ENCODE data around the gene MLYCD. TPM values are rescaled to one million over a fixed set of nuclear protein-coding genes. Genes with fewer than 3 reads are reported as not detected.

The MLYCD gene
- total and polyA plus RNA-seq, 4 experiments from 2014 or later, result 0.81 to 11.1 (median 6.3) TPM

DNA sequence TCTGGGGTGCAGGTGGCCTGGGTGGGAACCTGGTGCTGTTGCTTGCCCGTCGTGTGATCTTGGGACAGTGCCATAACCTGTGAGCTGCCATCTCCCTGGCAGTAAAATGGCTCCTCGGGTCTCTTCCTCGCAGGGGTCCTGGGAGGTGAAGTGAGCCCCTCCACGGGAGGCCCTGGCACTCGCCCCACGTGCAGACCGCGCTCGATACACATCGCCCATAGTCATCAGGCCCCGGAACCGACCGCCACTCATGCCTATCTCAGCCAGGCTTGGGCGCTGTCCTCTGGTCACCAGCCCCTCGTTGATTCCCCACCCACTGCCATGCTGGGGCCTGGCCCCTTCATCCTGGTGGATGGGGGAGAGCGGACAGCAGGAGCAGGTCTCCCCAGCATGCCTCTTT, 32.6 kb downstream of the MLYCD start:
- intact Hi-C loops (cut with micrococcal nuclease), result no loop called here
- ChIA-PET CTCF (ENCODE audit: partially characterized antibody) (no interaction called here), POLR2A (ENCODE audit: partially characterized antibody) (no interaction called here)
- Mint-ChIP-seq H3K27ac (no peak overlapping the region), H3K36me3 (no peaks in the 10 kb centered on the region), H3K4me3 (no peak overlapping the region), H3K4me1 (peaks cover under 1 to 5% (median 1%) of the 10 kb centered on the region in 4 donors), H3K27me3 (no peaks in the 10 kb centered on the region), H3K9me3 (no peaks in the 10 kb centered on the region)
- H3K36me3 ChIP-seq (ENCODE audit: insufficient read depth, low read length), result no peaks in the 10 kb centered on the region
- H3K4me1 ChIP-seq (ENCODE audit: insufficient read depth, low read length), result no peaks in the 10 kb centered on the region
- no peaks in the 10 kb centered on the region for H3K9me3 ChIP-seq (ENCODE audit: control insufficient read depth in 1 of 2, low read length in 2 of 2)
- no peak for DNase-seq
- H3K27ac ChIP-seq (ENCODE audit: low read depth, low read length), result no peak overlapping the region
- H3K27me3 ChIP-seq (ENCODE audit: insufficient read depth, low read length), result no peaks in the 10 kb centered on the region
- H3K4me3 ChIP-seq (ENCODE audit: low read length in 2 of 2), result no peak overlapping the region

GRCh38 chr16:83932304-83932703, 33.4 kb downstream of the MLYCD start:
- CTCF ChIA-PET (ENCODE audit: partially characterized antibody), result no interaction called here
- Histone ChIP-seq H3K4me3 (ENCODE audit: low read length in 2 of 2) (no peak overlapping the region), H3K4me1 (ENCODE audit: insufficient read depth, low read length) (no peaks in the 10 kb centered on the region), H3K27ac (ENCODE audit: low read depth, low read length) (no peak overlapping the region), H3K9me3 (ENCODE audit: control insufficient read depth in 1 of 2, low read length in 2 of 2) (no peaks in the 10 kb centered on the region), H3K27me3 (ENCODE audit: insufficient read depth, low read length) (no peaks in the 10 kb centered on the region), H3K36me3 (ENCODE audit: insufficient read depth, low read length) (no peaks in the 10 kb centered on the region)
- Mint-ChIP-seq H3K27ac (no peak overlapping the region), H3K27me3 (no peaks in the 10 kb centered on the region), H3K9me3 (peaks cover 0 to 2% (median 0%) of the 10 kb centered on the region in 8 donors), H3K36me3 (peaks cover 0 to 2% of the 10 kb centered on the region in 2 donors), H3K4me1 (peaks cover 0 to 3% (median 0%) of the 10 kb centered on the region in 4 donors), H3K4me3 (no peak overlapping the region)
- POLR2A ChIA-PET (ENCODE audit: partially characterized antibody), result no interaction called here
- DNase-seq, result no peak
- intact Hi-C loops (cut with micrococcal nuclease), result no loop called here

- intact Hi-C loops (cut with micrococcal nuclease), result no loop called here
- H3K4me1 ChIP-seq (ENCODE audit: insufficient read depth, low read length), result no peaks in the 10 kb centered on the region
- Mint-ChIP-seq H3K9me3 (peaks cover 0 to 2% (median 0%) of the 10 kb centered on the region in 8 donors), H3K4me3 (no peak overlapping the region), H3K27ac (no peak overlapping the region), H3K4me1 (peaks cover 0 to 3% (median 0%) of the 10 kb centered on the region in 4 donors), H3K36me3 (peaks cover 0 to 4% of the 10 kb centered on the region in 2 donors), H3K27me3 (no peaks in the 10 kb centered on the region)
- no peak for DNase-seq
- no peaks in the 10 kb centered on the region for H3K9me3 ChIP-seq (ENCODE audit: control insufficient read depth in 1 of 2, low read length in 2 of 2)
- no peak overlapping the region for H3K4me3 ChIP-seq (ENCODE audit: low read length in 2 of 2)
- H3K36me3 ChIP-seq (ENCODE audit: insufficient read depth, low read length), result no peaks in the 10 kb centered on the region
- no peak overlapping the region for H3K27ac ChIP-seq (ENCODE audit: low read depth, low read length)
- CTCF ChIA-PET (ENCODE audit: partially characterized antibody), result no interaction called here
- POLR2A ChIA-PET (ENCODE audit: partially characterized antibody), result no interaction called here
- H3K27me3 ChIP-seq (ENCODE audit: insufficient read depth, low read length), result no peaks in the 10 kb centered on the region
Observed at GRCh38 chr16:83932955-83933673, 34.2 kb downstream of the MLYCD start.

DNA sequence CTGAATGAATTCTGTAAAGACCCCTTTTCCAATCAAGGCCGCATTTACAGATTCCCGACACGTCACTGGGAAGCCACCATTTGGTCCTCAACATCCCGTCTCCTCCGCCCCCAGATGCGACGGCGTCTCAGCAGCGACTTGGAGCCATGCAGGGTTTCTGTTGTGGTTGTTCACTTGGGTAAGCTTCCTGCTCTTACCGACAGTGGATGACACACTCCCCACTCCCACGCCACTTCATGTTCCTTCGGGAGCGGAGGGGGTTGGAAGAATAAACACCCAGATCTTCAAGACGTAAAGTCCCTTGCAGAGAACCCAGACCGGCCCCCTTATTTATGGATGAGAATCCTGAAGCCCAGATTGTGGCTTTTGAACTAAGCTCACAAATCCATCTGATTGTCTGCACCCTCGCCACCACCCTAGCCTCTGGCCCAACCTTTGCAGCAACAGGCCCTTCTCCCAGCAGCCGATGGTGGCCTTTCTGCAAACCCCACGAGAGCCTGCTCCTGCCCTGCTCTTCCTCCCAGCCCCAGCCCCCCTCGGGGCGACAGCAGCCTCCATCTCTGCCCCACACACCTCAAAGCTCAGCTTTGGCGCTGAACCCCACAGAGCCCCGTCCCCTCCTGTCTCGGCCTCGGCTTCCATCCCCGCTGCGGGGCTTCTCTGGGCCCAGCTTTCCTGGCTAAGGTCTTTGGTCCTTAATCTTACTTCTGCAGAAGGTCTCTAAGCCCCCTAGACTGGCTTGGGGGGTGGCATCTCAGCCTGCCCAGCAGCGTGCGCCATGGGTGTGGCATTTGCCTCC, 35.2 kb downstream of the MLYCD start:
- no peak overlapping the region for H3K27ac ChIP-seq (ENCODE audit: low read depth, low read length)
- Mint-ChIP-seq H3K4me1 (peaks cover 0 to 6% (median under 1%) of the 10 kb centered on the region in 4 donors), H3K9me3 (peaks cover 0 to 2% (median 0%) of the 10 kb centered on the region in 8 donors), H3K4me3 (no peak overlapping the region), H3K27ac (no peak overlapping the region), H3K36me3 (peaks cover 0 to 4% of the 10 kb centered on the region in 2 donors), H3K27me3 (no peaks in the 10 kb centered on the region)
- ChIA-PET CTCF (ENCODE audit: partially characterized antibody) (no interaction called here), POLR2A (ENCODE audit: partially characterized antibody) (no interaction called here)
- no peaks in the 10 kb centered on the region for H3K27me3 ChIP-seq (ENCODE audit: insufficient read depth, low read length)
- no peaks in the 10 kb centered on the region for H3K9me3 ChIP-seq (ENCODE audit: control insufficient read depth in 1 of 2, low read length in 2 of 2)
- intact Hi-C loops (cut with micrococcal nuclease), result no loop called here
- no peaks in the 10 kb centered on the region for H3K4me1 ChIP-seq (ENCODE audit: insufficient read depth, low read length)
- no peaks in the 10 kb centered on the region for H3K36me3 ChIP-seq (ENCODE audit: insufficient read depth, low read length)
- no peak for DNase-seq
- no peak overlapping the region for H3K4me3 ChIP-seq (ENCODE audit: low read length in 2 of 2)

GRCh38 chr16:83934684-83934977, 35.7 kb downstream of the MLYCD start:
- Mint-ChIP-seq H3K36me3 (peaks cover 0 to 4% of the 10 kb centered on the region in 2 donors), H3K27me3 (no peaks in the 10 kb centered on the region), H3K9me3 (peaks cover 0 to 2% (median 0%) of the 10 kb centered on the region in 8 donors), H3K4me1 (peaks cover 0 to 11% (median 3%) of the 10 kb centered on the region in 4 donors), H3K4me3 (no peak overlapping the region), H3K27ac (peak overlapping the region in 1 of 7 donors; percentile 20)
- Histone ChIP-seq H3K36me3 (ENCODE audit: insufficient read depth, low read length) (no peaks in the 10 kb centered on the region), H3K27ac (ENCODE audit: low read depth, low read length) (no peak overlapping the region), H3K4me1 (ENCODE audit: insufficient read depth, low read length) (no peaks in the 10 kb centered on the region), H3K9me3 (ENCODE audit: control insufficient read depth in 1 of 2, low read length in 2 of 2) (no peaks in the 10 kb centered on the region), H3K4me3 (ENCODE audit: low read length in 2 of 2) (no peak overlapping the region), H3K27me3 (ENCODE audit: insufficient read depth, low read length) (no peaks in the 10 kb centered on the region)
- DNase-seq, result no peak
- CTCF ChIA-PET (ENCODE audit: partially characterized antibody), result no interaction called here
- POLR2A ChIA-PET (ENCODE audit: partially characterized antibody), result no interaction called here
- intact Hi-C loops (cut with micrococcal nuclease), result no loop called here

DNA sequence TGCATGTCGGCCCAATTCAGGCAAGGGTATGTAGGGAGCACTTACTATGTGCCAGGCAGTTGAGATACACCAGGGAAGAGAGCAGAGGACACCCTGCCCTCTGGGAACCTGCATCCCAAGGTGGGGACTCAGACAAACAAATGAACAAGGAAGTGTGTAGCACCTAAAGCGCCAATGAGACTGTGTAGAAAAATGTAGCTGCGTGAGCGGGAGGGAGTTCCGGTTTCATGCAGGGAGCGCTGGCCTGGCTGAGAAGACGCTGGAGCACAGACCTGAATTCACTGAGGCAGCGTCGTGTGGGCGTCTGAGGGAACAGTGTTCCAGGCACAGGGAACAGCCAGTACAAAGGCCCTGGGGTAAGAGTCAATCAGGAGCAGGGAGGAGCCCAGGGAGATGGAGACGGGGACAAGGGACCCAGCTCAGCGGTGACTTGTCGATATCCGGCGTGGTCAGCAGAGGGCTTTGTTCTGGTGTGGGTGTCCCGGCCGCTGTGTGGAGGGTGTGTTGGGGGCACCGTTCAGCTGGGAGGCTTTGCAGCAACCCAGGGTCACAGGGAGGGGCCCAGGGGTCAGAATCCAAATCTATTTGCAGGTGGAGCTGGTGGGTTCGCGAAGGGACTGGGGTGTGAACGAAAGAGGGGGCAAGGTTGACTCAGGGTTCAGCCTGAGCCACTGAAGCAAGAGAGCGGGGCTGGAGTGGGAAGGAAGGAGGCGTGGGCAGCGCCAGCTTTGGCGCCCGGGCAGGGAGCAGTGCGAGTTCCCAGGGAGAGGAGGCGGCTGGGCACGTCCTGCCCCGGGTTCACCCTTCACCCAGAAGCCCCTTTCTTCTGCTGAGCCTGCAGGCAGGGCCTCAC, 36.3 kb downstream of the MLYCD start:
- Histone ChIP-seq H3K27me3 (ENCODE audit: insufficient read depth, low read length) (no peaks in the 10 kb centered on the region), H3K4me1 (ENCODE audit: insufficient read depth, low read length) (no peaks in the 10 kb centered on the region), H3K27ac (ENCODE audit: low read depth, low read length) (no peak overlapping the region), H3K4me3 (ENCODE audit: low read length in 2 of 2) (no peak overlapping the region), H3K36me3 (ENCODE audit: insufficient read depth, low read length) (no peaks in the 10 kb centered on the region), H3K9me3 (ENCODE audit: control insufficient read depth in 1 of 2, low read length in 2 of 2) (no peaks in the 10 kb centered on the region)
- ChIA-PET POLR2A (ENCODE audit: partially characterized antibody) (no interaction called here), CTCF (ENCODE audit: partially characterized antibody) (interaction anchor here (2.9 kb wide), 1 partner anchor 8 kb away, joined by 19 read pairs; no protein-coding TSS in a partner anchor)
- Mint-ChIP-seq H3K4me1 (peaks cover 0 to 11% (median 3%) of the 10 kb centered on the region in 4 donors), H3K27me3 (no peaks in the 10 kb centered on the region), H3K4me3 (no peak overlapping the region), H3K9me3 (peaks cover 0 to 2% (median 0%) of the 10 kb centered on the region in 8 donors), H3K36me3 (peaks cover 0 to 4% of the 10 kb centered on the region in 2 donors), H3K27ac (peak overlapping the region in 1 of 7 donors; percentile 20)
- intact Hi-C loops (cut with micrococcal nuclease), result no loop called here
- DNase-seq, result no peak

- H3K27ac ChIP-seq (ENCODE audit: low read depth, low read length), result no peak overlapping the region
- no peak for DNase-seq
- no peaks in the 10 kb centered on the region for H3K36me3 ChIP-seq (ENCODE audit: insufficient read depth, low read length)
- H3K9me3 Mint-ChIP-seq, result peaks cover 0 to 2% (median 0%) of the 10 kb centered on the region in 8 donors
- no peaks in the 10 kb centered on the region for H3K4me1 ChIP-seq (ENCODE audit: insufficient read depth, low read length)
- no peaks in the 10 kb centered on the region for H3K27me3 Mint-ChIP-seq
- POLR2A ChIA-PET (ENCODE audit: partially characterized antibody), result no interaction called here
- H3K4me1 Mint-ChIP-seq, result peaks cover 0 to 11% (median 3%) of the 10 kb centered on the region in 4 donors
- H3K27ac Mint-ChIP-seq, result no peak overlapping the region
- H3K36me3 Mint-ChIP-seq, result peaks cover 0 to 4% of the 10 kb centered on the region in 2 donors
- H3K4me3 ChIP-seq (ENCODE audit: low read length in 2 of 2), result no peak overlapping the region
- H3K9me3 ChIP-seq (ENCODE audit: control insufficient read depth in 1 of 2, low read length in 2 of 2), result no peaks in the 10 kb centered on the region
- CTCF ChIA-PET (ENCODE audit: partially characterized antibody), result interaction anchor here (2.9 kb wide), 1 partner anchor 9 kb away, joined by 19 read pairs; no protein-coding TSS in a partner anchor
- no peaks in the 10 kb centered on the region for H3K27me3 ChIP-seq (ENCODE audit: insufficient read depth, low read length)
- H3K4me3 Mint-ChIP-seq, result no peak overlapping the region
- intact Hi-C loops (cut with micrococcal nuclease), result no loop called here
Observed at GRCh38 chr16:83935858-83936255, 36.9 kb downstream of the MLYCD start.
